Liver (tissue), 3 donors: ENCODE measurements around the gene MEF2B.

Experiments used
- CTCF ChIP-seq: fragments of 150-350 bp; IDR thresholded peaks from 2 replicates; pipeline ENCODE4 v1.5.1; 2017; ENCODE audit warnings: improper control_type of control experiment, low read depth, low read length; ENCODE audit not compliant: missing input control
- EGR1 ChIP-seq, 2 donors: IDR thresholded peaks; 2 replicates each; pipeline ENCODE4 v1.6.1; 2016 to 2018; ENCODE audit warnings: antibody characterized with exemption in 2 of 2, low read depth in 2 of 2
- GABPA ChIP-seq, 2 donors: IDR thresholded peaks in 1 of 2; conservative IDR thresholded peaks in 1 of 2; 2 replicates each; pipeline ENCODE4 v1.6.1; 2016; ENCODE audit warnings: antibody characterized with exemption in 2 of 2, mild to moderate bottlenecking in 1 of 2, moderate library complexity in 1 of 2
- HNF4A ChIP-seq, 2 donors: conservative IDR thresholded peaks; 2 replicates each; pipeline ENCODE4 v1.6.1; 2016; ENCODE audit warnings: antibody characterized with exemption in 2 of 2, mild to moderate bottlenecking in 2 of 2
- HNF4G ChIP-seq: IDR thresholded peaks from 2 replicates; pipeline ENCODE4 v1.6.1; 2016; ENCODE audit warnings: antibody characterized with exemption
- JUND ChIP-seq, 2 donors: IDR thresholded peaks; 2 replicates each; pipeline ENCODE4 v1.6.1; 2016; ENCODE audit warnings: antibody characterized with exemption in 2 of 2
- RAD21 ChIP-seq, 2 donors: IDR thresholded peaks; 2 replicates each; pipeline ENCODE4 v1.6.1; 2016; ENCODE audit warnings: antibody characterized with exemption in 2 of 2, mild to moderate bottlenecking in 2 of 2
- SP1 ChIP-seq: IDR thresholded peaks from 2 replicates; pipeline ENCODE4 v1.6.1; 2018; ENCODE audit warnings: antibody characterized with exemption, mild to moderate bottlenecking
- TAF1 ChIP-seq: conservative IDR thresholded peaks from 2 replicates; pipeline ENCODE4 v1.6.1; 2016; ENCODE audit warnings: antibody characterized with exemption, mild to moderate bottlenecking
- YY1 ChIP-seq: IDR thresholded peaks from 2 replicates; pipeline ENCODE4 v1.6.1; 2016; ENCODE audit warnings: antibody characterized with exemption, mild to moderate bottlenecking
- ZBTB33 ChIP-seq: IDR thresholded peaks from 2 replicates; pipeline ENCODE4 v1.6.1; 2016; ENCODE audit warnings: antibody characterized with exemption
- TF ChIP-seq, protein P1 (sequence below): IDR thresholded peaks from 2 replicates; pipeline ENCODE4 v1.6.1; 2016; ENCODE audit warnings: antibody characterized with exemption
- TF ChIP-seq, protein P2 (sequence below): IDR thresholded peaks from 2 replicates; pipeline ENCODE4 v1.6.1; 2016; ENCODE audit warnings: antibody characterized with exemption
- TF ChIP-seq, protein P3 (sequence below): IDR thresholded peaks from 2 replicates; pipeline ENCODE4 v1.6.1; 2016; ENCODE audit warnings: antibody characterized with exemption, mild to moderate bottlenecking
- donor health status: healthy.
- donor health status: healthy.

DNA sequence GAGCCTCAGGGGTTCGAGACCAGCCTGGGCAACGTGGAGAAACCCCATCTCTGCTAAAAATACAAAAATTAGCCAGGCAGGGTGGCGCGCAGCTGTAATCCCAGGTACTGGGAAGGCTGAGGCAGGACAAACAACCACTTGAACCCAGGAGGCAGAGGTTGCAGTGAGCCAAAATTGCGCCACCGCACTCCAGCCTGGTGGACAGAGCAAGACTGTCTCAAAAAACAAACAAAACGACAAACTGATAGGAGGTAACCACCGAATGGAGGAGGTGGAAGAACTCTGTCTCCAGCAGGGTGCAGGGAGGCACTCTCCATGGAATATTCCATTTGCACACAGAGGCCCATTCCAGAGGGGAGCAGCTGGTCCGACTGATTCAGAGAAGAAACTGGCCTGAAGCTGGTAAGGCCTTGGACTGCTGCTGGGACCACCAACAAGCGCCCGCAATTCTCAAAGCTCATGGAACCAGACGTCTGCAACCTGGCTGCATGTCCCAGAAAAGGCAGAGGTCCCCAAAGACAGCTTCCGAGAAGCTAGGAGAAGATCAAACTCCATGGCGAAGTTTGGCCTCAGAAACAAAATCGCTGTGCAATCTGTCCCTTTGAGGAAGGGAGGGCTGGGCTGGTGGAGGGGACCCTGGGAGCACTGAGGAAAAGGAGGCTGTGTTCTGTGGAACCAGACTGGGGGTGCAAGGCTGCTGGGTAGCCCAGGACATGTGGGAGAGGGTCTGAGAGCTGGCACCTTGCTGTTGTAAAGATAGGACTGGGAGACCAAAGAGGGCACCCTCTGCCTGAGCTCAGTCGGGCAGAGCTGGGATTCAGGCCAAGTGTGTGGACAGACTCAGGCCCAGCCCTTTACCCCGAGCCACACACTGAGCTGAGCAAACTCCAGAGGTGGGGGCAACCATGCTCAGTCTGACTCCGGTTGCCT lies 71.1 kb downstream of the MEF2B start:
- peak in 1 of 2 donors; percentile 53 for TF ChIP-seq EGR1 (IDR thresholded peaks at IDR 0.05; ENCODE audit: low read depth in 2 of 2)
- no peak for TF ChIP-seq CTCF
- peak; percentile 85 for TF ChIP-seq SP1
- peak in 1 of 2 donors; percentile 35 for TF ChIP-seq GABPA (IDR thresholded peaks at IDR 0.05 in 1 of 2, conservative IDR thresholded peaks at IDR 0.05 in 1 of 2)
- TF ChIP-seq, protein P1, sequence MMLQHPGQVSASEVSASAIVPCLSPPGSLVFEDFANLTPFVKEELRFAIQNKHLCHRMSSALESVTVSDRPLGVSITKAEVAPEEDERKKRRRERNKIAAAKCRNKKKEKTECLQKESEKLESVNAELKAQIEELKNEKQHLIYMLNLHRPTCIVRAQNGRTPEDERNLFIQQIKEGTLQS, result no peak
- TF ChIP-seq, protein P2, sequence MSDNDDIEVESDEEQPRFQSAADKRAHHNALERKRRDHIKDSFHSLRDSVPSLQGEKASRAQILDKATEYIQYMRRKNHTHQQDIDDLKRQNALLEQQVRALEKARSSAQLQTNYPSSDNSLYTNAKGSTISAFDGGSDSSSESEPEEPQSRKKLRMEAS, result peak; percentile 48
- TF ChIP-seq, protein P3, sequence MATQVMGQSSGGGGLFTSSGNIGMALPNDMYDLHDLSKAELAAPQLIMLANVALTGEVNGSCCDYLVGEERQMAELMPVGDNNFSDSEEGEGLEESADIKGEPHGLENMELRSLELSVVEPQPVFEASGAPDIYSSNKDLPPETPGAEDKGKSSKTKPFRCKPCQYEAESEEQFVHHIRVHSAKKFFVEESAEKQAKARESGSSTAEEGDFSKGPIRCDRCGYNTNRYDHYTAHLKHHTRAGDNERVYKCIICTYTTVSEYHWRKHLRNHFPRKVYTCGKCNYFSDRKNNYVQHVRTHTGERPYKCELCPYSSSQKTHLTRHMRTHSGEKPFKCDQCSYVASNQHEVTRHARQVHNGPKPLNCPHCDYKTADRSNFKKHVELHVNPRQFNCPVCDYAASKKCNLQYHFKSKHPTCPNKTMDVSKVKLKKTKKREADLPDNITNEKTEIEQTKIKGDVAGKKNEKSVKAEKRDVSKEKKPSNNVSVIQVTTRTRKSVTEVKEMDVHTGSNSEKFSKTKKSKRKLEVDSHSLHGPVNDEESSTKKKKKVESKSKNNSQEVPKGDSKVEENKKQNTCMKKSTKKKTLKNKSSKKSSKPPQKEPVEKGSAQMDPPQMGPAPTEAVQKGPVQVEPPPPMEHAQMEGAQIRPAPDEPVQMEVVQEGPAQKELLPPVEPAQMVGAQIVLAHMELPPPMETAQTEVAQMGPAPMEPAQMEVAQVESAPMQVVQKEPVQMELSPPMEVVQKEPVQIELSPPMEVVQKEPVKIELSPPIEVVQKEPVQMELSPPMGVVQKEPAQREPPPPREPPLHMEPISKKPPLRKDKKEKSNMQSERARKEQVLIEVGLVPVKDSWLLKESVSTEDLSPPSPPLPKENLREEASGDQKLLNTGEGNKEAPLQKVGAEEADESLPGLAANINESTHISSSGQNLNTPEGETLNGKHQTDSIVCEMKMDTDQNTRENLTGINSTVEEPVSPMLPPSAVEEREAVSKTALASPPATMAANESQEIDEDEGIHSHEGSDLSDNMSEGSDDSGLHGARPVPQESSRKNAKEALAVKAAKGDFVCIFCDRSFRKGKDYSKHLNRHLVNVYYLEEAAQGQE, result peak; percentile 76
- TF ChIP-seq ZBTB33, result peak; percentile 53
- TF ChIP-seq TAF1, result peak; percentile 71
- peak; percentile 44 to 61 for TF ChIP-seq RAD21 (IDR thresholded peaks at IDR 0.05)
- peak; percentile 82 to 91 for TF ChIP-seq HNF4A (conservative IDR thresholded peaks at IDR 0.05)
- TF ChIP-seq JUND (IDR thresholded peaks at IDR 0.05), result peak in 1 of 2 donors; percentile 59
- TF ChIP-seq YY1, result peak; percentile 71
- TF ChIP-seq HNF4G, result peak; percentile 62
